GM21529 (cell line): ENCODE results near the gene PRR35.

Experiments
- ATAC-seq: cut with Tn5 transposase; IDR thresholded peaks from one replicate; pipeline ENCODE4 v1.9.1; 2021; ENCODE audit not compliant: unreplicated experiment

PRR35 gene

GRCh38 chr16:527015-527903 is 32.9 kb upstream of the PRR35 start, which contains the start of gene CAPN15:
Gene CAPN15 (plus strand): TSS chr16:527712. CDS start chr16:546839, 19,127 bp downstream.
- peak; percentile 54 for ATAC-seq

- ATAC-seq: peak; percentile 8
Observed at GRCh38 chr16:528111-529011, 31.8 kb upstream of the PRR35 start.

DNA sequence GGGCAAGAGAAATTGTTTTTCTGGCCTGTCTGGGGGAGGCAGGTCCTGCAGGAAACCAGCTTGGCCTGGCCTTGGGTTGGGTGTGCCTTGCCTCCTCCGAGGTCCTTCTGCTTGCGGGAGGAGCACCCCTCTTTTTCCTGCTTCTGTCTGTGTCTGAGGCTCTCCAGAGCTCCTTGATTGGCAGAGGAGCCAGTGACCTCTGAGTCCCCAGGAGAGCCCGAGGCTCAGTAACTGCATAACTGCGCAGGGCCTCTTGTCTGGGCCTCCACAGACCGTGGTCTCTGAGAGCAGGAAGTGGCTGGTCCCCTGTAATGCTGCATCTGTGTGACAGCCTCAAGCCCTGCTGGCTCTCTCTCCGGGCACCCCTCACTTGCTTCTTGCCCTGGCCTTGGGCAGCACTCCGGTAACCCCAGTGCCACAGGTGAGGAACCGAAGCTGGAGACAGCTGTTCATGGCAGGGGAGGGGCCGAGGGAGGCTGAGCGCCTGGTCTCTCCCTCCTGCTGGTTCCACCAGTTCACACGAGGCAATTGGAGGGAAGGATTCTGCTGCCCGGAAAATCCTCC is 31.1 kb upstream of the PRR35 start:
- ATAC-seq: no peak

GRCh38 chr16:530111-530817 is 29.9 kb upstream of the PRR35 start:
- ATAC-seq: no peak

DNA sequence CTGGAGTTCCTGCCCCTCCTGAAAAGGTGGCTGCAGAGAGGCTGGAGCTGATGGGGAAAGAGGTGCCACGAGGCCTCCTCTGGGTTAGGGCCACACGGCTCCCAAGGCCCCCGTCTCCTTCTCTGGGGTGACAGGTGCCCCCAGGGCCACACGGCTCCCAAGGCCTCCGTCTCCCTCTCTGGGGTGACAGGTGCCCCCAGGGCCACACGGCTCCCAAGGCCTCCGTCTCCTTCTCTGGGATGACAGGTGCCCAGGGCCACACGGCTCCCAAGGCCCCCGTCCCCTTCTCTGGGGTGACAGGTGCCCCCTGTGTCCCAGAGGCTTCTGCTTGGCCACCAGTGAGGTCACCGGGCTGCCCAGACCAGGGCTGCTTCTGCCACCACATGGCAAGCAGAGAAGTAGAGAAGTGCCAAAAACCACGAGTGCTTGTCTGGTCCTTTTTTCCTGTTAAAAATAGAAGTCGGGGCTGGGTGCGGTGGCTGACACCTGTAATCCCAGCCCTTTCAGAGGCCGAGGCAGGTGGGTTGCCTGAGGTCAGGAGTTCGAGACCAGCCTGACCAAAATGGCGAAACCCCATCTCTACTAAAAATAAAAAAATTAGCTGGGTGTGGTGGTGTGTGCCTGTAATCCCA is 28.6 kb upstream of the PRR35 start:
- ATAC-seq: no peak

DNA sequence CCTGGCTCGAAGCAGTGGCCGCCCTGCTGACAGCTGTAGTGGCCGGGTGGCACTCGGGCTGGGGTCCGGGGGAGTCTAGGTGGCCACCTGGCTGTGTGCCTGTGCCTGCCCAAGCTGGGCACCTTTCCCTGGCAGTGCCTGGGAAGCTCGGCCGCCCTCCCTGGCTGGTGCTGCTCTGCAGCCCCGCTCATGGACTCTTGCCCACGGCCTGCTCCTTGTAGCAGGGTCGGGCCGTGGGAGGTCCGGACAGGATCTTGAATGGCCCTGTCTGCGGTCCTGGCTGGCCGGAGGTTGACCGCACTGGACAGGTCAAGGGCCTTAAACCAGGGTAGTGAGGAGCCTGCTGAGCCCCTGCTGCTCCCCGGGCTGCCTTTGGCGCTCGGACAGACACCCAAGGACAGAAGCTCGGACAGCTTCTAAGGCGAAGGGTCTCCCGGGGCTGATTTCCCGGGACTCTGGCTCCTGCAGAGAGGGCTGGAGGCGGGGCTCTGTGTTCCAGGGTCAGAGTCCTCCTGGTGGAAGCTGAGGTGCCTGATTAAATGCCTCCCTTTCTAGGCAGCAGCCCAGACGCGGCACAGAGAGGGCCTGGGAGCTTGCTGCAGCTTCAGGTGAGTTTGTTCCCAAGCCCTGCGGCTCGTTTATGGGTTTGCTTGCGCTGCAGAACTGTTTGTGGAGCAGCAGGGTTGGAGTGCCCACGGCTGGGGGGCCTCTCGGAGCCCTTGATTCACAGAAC is 26.6 kb upstream of the PRR35 start:
- no peak for ATAC-seq

DNA sequence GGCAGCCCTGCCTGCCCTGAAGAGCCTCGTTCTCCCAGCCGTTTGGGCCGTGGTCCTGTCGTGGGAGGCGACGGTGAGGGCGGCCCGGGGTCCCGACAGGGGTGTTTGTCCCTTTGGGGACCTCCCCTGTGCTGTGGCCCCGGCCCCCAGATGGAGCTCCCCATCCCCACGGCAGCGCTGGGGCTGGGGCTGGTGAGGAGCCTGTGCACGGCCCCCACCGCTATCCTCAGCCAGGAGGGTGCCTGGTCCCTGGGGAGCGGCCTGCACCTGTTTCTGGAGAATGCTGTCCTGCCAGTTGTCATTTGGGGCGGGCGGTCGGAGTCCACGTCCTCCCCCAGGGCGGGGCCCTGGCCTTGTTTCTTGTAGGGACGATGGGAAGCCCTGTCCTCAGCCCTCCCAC is 26.1 kb upstream of the PRR35 start:
- ATAC-seq: no peak

GRCh38 chr16:534856-535445 is 25.2 kb upstream of the PRR35 start:
- no peak for ATAC-seq

DNA sequence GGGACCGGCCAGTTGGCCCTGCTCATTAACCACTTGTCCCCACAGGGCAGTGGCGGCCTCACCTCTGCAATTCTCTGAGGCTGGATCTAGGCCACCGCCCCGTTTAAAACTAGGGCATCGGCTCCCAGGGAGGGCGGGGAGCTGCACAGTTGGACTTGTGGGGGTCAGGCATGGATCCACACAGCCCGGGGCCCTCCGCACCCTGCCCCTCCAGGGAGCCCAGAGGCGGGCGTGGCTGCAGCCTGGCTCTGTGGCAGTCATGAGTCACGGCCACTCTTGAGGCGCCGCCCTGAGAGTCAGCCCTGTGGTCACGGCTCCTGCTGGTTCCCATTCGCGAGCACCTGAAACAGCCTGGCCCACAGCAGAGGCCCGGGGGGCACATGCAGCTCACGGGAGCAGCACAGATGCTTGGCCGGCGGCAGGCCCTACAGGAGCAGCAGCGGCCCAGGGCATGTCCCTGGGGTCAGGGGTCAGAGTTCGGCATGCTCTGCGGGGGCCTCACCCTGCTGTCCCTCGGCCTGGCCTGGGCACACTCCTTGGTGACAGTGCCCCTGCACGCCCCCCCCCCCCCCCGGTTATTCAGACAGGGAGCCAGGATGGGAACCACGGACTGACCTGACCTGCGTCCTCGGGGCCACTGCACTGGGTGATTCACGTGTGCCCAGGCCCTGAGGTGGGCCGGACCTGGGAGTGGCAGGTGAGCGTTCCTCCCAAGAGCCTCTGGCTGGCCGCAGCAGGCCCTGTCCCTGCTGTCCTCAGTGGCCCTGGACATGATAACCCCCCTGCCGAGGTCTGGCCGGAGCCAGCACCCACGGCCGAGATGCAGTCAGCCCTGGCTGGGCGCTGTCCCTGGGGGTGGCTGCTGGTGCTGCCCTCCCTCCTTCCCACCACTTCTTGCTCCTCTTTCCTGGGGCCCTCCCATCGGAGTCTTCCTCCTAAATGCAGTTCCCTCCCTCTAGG is 24.5 kb upstream of the PRR35 start:
- ATAC-seq: no peak

DNA sequence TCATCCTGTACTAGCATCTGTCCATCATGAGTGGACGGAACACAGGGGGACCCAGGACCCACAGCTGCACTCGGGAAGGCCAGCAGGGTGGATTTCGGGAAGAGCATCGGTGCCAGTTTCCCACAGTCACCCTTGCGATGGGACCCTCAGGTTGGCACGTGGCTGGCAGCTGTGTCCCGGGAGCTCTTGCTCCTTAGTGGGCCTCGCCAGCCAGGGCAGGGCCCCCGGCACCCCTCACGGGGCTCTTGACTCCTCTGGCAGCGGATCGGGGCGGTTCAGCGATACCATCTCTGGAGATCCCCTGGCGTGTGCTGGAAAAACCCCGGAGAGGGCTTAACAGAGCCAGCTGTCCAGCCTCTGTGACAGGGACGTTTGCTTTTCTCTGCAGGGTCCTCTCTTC is 23.4 kb upstream of the PRR35 start:
- ATAC-seq: no peak

- ATAC-seq: no peak
Observed at GRCh38 chr16:537415-538335, 22.5 kb upstream of the PRR35 start.

GRCh38 chr16:539901-540530 is 20.2 kb upstream of the PRR35 start:
- ATAC-seq: no peak

- ATAC-seq: no peak
Observed at GRCh38 chr16:540645-541340, 19.4 kb upstream of the PRR35 start.

- ATAC-seq: no peak
Observed at GRCh38 chr16:543301-544164, 16.7 kb upstream of the PRR35 start.

DNA sequence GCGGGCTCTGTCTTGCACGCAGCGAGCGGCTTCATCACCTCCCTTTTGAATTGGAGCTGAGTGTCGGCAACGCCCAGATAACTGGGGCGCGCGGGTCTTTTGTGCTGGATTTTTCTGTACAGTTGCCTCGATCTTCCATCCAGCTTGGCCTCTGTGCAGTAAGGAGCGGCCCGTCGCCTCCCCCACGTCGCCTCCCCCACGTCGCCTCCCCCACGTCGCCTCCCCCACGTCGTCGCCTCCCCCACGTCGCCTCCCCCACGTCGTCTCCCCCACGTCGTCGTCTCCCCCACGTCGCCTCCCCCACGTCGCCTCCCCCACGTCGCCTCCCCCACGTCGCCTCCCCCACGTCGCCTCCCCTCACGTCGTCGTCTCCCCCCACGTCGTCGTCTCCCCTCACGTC is 15.7 kb upstream of the PRR35 start:
- ATAC-seq: no peak
